Measurements from ENCODE around the gene FNBP1.
"Not testable (repeated sequence)": the region's sequence is repeated elsewhere in the genome, so short reads cannot be mapped to it uniquely, and the experiment has no call there.

Gene FNBP1

DNA sequence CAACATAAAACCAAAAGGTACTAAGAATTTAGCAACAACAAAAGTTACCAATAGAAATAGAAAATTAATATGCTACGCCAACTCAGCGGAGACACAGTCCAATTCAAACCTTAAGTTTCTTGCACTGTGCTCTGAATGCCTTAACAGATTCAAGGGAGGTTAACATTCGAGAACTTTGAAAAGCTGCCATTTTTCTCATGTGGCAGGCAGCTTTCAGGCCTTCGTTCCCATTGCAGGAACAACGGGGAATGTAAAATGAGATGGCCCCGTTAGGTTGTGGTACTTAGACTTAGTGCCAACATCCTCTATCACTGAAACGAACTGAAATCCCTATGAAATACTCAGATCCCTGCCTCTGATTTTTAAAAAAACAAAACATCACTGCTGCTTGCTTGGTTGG, 22.4 kb downstream of the FNBP1 start:
- no peak for DNase-seq

DNA sequence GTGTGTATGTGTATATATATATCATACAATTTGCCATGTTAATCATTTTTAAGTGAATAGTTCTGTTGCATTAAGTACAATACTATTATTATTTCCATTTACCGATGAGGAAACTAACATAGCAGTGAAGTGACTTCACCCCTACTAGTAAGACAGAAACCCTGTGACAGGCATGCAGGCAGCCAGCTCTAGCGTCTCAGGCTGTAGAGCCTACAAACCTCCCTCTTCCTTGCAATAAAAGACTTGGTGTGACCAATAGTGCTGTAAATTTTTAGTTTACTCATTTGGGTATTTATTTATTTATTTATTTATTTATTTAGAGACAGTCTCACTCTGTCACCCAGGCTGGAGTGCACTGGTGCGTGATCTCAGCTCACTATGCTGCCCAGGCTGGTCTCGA, 24.7 kb downstream of the FNBP1 start:
- DNase-seq: no peak

DNA sequence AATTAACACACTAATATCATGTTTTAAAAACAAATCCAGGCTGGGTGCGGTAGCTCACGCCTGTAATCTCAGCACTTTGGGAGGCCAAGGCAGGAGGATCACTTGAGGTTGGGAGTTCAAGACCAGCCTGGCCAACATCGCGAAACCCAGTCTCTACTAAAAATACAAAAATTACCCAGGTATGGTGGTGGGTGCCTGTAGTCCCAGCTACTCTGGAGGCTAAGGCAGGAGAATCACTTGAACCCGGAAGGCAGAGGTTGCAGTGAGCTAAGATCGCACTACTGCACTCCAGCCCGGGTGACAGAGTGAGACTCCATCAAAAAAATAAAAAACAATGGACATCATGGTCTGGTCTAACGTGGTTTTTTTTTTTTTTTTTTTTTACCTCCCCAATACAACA, 25.5 kb downstream of the FNBP1 start:
- not testable (repeated sequence) for DNase-seq

DNA sequence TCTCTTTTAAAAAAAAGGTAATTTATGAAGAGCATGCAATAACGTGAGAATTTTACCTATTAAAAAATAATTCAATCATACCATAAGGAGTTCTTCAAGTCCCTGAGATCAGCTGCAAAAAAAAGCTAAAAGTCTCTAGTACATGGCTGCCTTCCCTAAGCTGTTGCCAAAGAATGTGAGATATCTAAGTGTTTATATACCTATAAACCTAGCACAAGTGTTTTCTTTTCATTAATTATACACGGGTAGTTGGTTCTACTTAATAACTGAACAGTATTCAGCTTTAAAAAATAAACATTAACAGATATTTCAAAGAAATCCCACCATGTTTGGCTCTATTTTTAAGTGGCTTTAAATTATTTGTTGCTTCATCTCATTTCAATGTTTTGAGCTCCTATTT, 25.9 kb downstream of the FNBP1 start:
- no peak for DNase-seq

- DNase-seq: no peak
Measured at GRCh38 chr9:130015353-130016019, 27.5 kb downstream of the FNBP1 start.

GRCh38 chr9:130013326-130013725, 29.7 kb downstream of the FNBP1 start:
- DNase-seq: no peak

GRCh38 chr9:130010151-130010988, 32.6 kb downstream of the FNBP1 start:
- DNase-seq: no peak

GRCh38 chr9:130009546-130009945, 33.4 kb downstream of the FNBP1 start:
- not testable (repeated sequence) for DNase-seq

- DNase-seq: no peak
Measured at GRCh38 chr9:130008538-130008937, 34.5 kb downstream of the FNBP1 start.

DNA sequence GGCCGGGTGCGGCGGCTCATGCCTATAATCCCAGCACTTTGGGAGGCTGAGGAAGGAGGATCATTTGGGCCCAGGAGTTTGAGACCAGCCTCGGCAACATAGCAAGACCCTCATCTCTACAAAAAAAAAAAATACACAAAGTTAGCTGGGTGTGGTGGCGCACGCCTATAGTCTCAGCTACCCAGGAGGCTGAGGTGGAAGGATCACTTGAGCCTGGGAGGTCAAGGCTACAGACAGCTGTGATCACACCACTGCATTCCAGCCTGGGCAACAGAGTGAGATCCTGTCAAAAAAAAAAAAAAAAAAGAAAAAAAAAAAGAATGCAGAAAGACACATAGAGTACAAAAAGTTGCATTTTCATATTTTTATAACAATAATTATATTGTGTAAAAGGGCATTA, 36.0 kb downstream of the FNBP1 start:
- DNase-seq: not testable (repeated sequence)

DNA sequence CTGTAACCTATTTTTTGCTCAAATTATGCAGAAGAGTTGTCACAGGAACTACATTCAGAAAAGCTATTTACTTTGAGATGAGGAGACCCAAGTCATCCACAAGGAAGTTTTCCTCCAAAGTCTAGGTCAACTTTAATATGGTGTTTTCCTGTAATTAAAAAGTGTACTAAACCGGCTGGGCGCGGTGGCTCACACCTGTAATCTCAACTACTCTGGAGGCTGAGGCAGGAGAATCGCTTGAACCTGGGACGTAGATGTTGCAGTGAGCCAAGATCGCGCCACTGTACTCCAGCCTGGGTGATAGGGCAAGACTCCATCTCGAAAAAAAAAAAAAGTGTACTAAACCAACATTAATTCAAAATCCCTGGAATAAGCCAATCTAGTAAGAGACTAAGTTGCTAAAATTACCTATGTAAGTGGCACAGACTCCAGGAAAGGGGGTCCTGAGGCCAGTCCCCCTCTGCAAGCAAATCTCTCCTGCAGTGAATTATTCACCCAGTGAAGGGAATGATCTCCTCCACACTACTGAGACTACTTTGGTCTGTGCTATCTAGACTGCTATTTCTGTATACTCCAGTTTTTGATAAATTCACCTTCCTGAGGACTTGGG, 38.9 kb downstream of the FNBP1 start:
- DNase-seq: no peak

- no peak for DNase-seq
Measured at GRCh38 chr9:130002320-130002719, 40.7 kb downstream of the FNBP1 start.

GRCh38 chr9:130001190-130001589, 41.8 kb downstream of the FNBP1 start:
- no peak for DNase-seq

GRCh38 chr9:129999141-129999510, 43.9 kb downstream of the FNBP1 start:
- DNase-seq: no peak

- DNase-seq: no peak
Measured at GRCh38 chr9:129998491-129999140, 44.4 kb downstream of the FNBP1 start.

DNA sequence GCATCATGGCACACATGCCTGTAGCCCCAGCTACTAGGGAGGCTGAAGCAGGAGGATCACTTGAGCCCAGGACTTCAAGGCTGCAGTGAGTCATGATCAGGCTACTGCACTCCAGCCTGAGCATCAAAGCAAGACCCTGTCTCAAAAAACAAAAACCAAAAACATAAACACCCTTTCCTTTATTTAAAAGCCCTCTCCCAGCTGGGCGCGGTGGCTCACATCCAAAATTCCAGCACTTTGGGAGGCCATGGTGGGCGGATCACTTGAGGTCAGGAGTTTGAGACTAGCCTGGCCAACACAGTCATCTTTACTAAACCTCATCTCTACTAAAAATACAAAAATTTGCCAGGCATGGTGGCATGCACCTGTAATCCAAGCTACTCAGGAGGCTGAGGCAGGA, 45.3 kb downstream of the FNBP1 start:
- DNase-seq: not testable (repeated sequence)

DNA sequence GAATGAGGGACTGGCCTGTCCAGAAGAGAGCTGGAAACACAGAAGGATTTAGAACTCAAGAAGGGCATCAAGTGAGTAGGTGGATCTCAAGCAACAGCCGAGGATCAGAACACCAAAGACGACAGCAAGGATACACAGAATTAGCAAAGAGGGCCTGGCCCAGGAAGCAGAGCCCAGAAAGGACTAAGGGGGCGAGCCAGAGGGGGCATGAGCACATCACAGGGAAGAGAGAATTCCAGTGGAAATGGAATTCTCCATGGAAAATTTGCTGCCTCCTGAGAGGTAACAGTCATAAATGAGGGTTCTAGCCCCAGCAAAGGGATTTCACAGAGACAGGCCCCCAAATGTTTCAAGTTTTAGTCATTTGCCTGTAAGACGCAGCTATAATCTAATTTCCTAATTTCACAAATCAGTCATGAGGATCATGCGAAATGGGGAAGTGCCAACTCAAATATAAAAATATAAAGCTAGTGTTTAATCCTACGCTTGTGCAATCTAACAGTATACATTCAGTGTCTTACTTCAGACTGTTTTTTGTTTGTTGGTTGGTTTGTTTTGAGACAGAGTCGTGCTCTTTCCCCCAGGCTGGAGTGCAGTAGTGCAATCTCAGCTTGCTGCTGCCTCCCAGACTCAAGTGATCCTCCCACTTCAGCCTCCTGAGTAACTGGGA, 46.7 kb downstream of the FNBP1 start:
- DNase-seq: no peak

DNA sequence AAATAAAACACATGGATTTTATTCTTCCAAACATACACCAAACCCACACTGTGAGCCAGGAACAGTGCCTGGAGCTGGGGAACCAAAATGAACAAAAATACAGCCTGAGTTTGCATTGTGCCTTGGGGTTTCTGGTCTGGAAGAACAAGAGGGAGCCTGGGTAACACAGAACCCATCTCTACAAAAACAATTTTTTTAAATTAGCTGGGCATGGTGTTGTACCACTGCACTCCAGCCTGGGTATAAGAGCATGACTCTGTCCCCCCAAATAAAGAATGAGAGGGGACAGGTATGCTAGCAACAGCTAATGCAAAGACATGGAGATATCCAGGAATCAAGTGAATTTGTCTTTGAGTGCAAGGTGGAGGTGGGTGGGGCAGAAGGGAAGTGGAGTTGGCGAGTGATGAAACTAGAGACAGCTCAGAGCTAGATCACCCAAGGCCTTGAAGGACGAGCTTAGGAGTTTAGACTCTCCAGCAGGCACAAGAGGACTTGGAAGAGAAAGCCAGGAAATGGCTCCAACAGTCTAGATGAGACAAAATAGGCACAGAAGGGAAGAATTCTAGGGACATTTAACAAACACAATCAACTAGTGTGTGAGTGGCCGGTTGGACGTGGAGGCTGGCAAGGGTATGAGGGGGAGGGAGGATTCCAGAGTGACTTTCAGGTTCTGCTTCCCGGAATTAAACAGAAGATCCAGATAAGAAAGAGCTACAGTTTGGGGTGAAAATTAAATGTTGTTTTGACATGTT, 47.4 kb downstream of the FNBP1 start:
- DNase-seq: no peak

- no peak for DNase-seq
Measured at GRCh38 chr9:129994882-129995281, 48.1 kb downstream of the FNBP1 start.

DNA sequence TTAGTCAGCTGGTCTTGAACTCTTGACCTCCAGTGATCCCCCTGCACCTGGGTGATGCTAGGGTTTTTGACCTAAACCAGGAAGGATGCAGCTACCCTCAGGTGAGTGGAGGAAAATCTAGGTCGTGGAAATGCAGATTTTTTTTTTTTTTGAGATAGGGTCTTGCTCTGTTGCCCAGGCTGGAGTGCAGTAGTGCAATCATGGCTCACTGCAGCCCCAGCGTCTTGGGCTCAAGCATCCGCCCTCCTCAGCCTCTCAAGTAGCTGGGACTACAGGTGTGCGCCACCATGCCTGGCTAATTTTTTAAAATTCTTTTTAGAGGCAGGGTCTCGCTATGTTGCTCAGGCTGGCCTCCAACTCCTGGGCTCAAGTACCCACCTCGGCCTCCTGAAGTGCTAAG, 51.9 kb downstream of the FNBP1 start:
- DNase-seq: not testable (repeated sequence)

DNA sequence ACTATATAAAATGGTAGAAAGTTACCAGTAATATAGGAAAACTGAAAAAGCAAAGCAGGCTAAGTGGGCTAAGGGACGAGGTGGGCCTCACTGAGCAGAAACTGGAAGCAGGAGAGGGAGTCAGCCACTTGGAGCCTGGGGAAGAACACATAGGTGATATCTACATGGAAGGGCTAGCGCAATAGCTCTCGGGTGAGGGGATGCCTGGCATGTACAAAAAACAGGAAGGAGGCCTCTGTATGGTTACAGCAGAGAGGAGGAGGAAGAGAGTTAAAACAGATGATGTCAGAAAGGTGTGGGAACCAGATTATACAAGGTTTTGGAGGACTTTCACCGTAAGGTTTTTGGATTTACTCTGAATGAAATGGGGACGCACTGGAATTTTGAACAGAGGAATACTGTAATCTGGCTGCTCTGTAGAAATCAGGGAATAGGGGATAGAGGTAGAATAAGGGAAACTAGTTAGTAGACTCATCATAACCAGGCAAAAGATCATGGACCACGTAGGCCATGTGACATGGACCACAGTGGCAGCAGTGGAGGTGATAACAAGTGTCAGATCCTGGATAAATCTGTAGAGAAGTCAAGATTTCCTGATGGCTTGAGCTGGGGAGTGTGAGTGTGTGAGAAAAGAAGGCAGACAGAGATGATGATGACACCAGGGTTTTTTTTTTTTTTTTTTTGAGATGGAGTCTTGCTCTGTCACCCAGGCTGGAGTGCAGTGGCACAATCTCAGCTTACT, 52.5 kb downstream of the FNBP1 start:
- no peak for DNase-seq

- DNase-seq: no peak
Measured at GRCh38 chr9:129989740-129990139, 53.2 kb downstream of the FNBP1 start.

Measured in NCI-H774 (cell line).